Measurements from ENCODE around the gene MXRA8.

DNA sequence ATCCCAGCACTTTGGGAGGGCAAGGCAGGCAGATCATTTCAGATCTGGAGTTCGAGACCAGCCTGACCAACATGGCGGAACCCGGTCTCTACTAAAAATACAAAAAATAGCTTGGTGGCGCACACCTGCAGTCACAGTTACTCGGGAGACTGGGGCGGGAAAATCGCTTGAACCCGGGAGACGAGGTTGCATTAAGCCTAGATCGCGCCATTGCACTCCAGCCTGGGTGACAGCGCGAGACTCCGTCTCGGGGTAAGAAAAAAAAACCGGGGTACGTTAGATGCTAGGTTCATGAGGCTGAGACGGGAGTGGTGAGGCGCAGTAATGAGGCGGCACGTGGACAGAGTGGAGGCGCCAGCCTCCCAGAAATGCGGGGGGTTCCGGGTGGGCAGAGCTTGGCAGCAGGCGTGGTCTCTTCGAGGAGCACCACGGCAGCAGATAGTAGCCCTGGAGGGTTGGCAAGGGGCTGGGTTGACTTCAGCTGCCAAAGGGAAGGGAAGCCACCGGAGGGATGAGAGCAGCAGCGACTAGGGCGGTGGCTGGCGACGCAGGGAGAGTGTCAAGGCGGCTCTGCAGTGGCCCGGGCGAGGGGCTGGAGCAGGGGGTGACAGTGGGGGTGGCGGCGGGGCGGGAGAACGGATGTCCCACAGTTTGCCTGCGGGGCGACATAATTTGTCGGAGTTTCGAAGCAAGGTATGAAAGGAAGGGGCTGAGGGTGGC, 47.9 kb upstream of the MXRA8 start:
- TF ChIP-seq, protein P1, sequence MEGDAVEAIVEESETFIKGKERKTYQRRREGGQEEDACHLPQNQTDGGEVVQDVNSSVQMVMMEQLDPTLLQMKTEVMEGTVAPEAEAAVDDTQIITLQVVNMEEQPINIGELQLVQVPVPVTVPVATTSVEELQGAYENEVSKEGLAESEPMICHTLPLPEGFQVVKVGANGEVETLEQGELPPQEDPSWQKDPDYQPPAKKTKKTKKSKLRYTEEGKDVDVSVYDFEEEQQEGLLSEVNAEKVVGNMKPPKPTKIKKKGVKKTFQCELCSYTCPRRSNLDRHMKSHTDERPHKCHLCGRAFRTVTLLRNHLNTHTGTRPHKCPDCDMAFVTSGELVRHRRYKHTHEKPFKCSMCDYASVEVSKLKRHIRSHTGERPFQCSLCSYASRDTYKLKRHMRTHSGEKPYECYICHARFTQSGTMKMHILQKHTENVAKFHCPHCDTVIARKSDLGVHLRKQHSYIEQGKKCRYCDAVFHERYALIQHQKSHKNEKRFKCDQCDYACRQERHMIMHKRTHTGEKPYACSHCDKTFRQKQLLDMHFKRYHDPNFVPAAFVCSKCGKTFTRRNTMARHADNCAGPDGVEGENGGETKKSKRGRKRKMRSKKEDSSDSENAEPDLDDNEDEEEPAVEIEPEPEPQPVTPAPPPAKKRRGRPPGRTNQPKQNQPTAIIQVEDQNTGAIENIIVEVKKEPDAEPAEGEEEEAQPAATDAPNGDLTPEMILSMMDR (IDR thresholded peaks at IDR 0.05; ENCODE audit: low read length): no peak
- TF ChIP-seq EZH2 (optimal IDR thresholded peaks at IDR 0.05; ENCODE audit: low read depth, low read length): no peak
